PC-9 (cell line): ENCODE results near the gene AHNAK.

Source experiments
- EZH2 ChIP-seq: fragments of 200-600 bp; sonication (generic); IDR thresholded peaks from 2 replicates; pipeline ENCODE4 v1.8.0; 2017; ENCODE audit warnings: antibody characterized with exemption, low read depth
- TF ChIP-seq, protein P1 (sequence below): fragments of 200-600 bp; sonication (generic); conservative IDR thresholded peaks from 2 replicates; pipeline ENCODE4 v1.6.1; 2017; ENCODE audit warnings: mixed run types, antibody characterized with exemption, mild to moderate bottlenecking, moderate library complexity

DNA sequence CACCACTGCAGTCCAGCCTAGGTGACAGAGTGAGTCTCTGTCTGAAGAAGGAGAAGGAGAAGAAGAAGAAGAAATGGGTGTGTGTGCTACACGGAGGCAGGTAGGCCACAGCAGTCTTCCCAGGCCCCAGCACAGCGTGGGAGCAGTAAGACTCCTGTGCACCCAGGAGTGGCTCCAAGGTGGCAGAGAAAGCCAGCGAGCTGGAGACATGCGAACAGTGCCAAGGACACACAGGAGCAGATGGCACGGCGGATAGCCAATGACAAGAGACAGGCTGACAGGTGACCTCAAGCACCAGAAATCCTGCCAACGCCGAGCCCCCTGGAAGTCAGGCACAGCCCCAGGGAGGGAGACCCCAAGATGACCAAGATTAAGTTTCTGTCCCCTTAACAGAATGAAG lies 136.8 kb downstream of the AHNAK start:
- TF ChIP-seq, protein P1, sequence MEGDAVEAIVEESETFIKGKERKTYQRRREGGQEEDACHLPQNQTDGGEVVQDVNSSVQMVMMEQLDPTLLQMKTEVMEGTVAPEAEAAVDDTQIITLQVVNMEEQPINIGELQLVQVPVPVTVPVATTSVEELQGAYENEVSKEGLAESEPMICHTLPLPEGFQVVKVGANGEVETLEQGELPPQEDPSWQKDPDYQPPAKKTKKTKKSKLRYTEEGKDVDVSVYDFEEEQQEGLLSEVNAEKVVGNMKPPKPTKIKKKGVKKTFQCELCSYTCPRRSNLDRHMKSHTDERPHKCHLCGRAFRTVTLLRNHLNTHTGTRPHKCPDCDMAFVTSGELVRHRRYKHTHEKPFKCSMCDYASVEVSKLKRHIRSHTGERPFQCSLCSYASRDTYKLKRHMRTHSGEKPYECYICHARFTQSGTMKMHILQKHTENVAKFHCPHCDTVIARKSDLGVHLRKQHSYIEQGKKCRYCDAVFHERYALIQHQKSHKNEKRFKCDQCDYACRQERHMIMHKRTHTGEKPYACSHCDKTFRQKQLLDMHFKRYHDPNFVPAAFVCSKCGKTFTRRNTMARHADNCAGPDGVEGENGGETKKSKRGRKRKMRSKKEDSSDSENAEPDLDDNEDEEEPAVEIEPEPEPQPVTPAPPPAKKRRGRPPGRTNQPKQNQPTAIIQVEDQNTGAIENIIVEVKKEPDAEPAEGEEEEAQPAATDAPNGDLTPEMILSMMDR = no peak
- TF ChIP-seq EZH2 = no peak
